ENCODE data around the gene MCL1.

MCL1 gene

DNA sequence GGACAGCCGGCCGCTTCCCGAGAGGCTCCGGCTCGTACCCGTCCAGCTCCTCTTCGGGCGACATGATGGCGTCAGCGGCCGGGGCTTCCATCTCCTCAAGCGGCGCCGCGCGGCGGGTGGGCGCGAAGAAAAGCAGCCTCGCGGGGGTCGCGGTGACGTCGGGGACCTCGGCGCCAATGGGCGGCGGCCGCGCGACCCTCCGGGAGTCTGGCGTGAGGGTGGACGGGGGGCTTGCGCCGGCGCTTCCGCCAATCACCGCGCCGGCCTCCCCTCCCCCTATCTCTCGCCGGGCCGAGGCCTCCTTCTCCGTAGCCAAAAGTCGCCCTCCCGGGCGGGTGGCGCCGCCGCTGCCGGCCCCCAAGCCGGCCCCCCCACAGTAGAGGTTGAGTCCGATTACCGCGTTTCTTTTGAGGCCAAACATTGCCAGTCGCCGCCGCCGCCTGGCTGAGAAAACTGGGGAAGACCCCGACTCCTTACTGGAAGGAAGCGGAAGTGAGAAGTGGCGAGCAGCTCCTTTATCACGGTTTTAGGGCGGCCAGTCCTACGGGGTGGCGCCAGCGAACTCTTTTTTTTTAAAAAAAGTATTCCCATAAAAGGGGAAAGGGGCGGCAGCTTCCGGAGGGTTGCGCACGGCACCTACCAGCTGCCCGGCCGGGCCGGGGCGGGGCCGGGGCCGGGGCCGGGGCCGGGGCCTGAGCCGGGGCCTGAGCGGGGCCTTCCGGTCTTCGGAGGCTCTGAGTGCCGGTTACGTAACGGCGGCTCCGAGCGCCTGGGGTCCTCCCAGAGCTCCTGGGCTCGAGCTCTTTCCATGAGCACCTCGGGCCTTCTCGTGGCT lies at the start of gene MCL1:
Gene MCL1 (minus strand): TSS at position 501 of the 835 bp plus-strand sequence. CDS start 80 bp downstream, at position 421.
- Histone ChIP-seq H3K9me3 (ENCODE audit: control insufficient read depth, insufficient read depth, low read length) (no peaks in the 10 kb centered on the region), H3F3A (ENCODE audit: control insufficient read depth, insufficient read depth) (peaks cover 4% of the 10 kb centered on the region), H3K4me1 (ENCODE audit: control insufficient read depth, low read length) (peaks cover 51% of the 10 kb centered on the region), H3K27me3 (ENCODE audit: control insufficient read depth, low read length) (no peaks in the 10 kb centered on the region), H3K9me2 (replicated peaks; ENCODE audit: control insufficient read depth, low read length) (no peaks in the 10 kb centered on the region), H3K79me2 (ENCODE audit: control insufficient read depth, low read length) (peaks cover 60% of the 10 kb centered on the region), H3K27ac (ENCODE audit: low read depth, low read length) (peak within 1 kb of the TSS; percentile 79), H3K36me3 (ENCODE audit: control insufficient read depth, low read length) (peaks cover 53% of the 10 kb centered on the region), H3K4me2 (ENCODE audit: low read length) (peak within 1 kb of the TSS; percentile 99), H4K20me1 (ENCODE audit: control insufficient read depth, insufficient read depth, low read depth, low read length) (peaks cover 45% of the 10 kb centered on the region), H3K4me3 (ENCODE audit: low read length) (peak within 1 kb of the TSS; percentile 87)
- no peak for TF ChIP-seq EZH2phosphoT487 (IDR thresholded peaks at IDR 0.05; ENCODE audit: borderline replicate concordance, low read length)
- TF ChIP-seq, protein P1, sequence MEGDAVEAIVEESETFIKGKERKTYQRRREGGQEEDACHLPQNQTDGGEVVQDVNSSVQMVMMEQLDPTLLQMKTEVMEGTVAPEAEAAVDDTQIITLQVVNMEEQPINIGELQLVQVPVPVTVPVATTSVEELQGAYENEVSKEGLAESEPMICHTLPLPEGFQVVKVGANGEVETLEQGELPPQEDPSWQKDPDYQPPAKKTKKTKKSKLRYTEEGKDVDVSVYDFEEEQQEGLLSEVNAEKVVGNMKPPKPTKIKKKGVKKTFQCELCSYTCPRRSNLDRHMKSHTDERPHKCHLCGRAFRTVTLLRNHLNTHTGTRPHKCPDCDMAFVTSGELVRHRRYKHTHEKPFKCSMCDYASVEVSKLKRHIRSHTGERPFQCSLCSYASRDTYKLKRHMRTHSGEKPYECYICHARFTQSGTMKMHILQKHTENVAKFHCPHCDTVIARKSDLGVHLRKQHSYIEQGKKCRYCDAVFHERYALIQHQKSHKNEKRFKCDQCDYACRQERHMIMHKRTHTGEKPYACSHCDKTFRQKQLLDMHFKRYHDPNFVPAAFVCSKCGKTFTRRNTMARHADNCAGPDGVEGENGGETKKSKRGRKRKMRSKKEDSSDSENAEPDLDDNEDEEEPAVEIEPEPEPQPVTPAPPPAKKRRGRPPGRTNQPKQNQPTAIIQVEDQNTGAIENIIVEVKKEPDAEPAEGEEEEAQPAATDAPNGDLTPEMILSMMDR (IDR thresholded peaks at IDR 0.05; ENCODE audit: low read depth, low read length, poor library complexity, severe bottlenecking), result no peak

DNA sequence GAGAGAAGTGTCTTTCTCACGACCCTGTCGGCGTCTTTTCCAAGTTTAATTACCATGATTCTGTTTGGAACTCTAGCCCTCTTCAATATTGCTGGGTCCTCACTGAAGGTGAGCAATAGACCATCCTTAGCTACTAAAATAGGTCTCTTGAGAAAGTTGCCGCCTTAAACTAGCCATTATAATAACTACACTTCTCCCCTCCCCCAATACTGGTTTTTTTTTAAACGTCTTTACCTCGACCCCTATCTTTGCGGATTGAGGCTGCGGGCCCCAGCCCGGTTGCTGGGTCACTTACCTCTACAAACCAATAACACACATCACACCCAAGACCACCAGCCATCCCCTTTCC lies 49.3 kb upstream of the MCL1 start:
- TF ChIP-seq EZH2phosphoT487 (IDR thresholded peaks at IDR 0.05; ENCODE audit: borderline replicate concordance, low read length), result no peak
- TF ChIP-seq, protein P1 (IDR thresholded peaks at IDR 0.05; ENCODE audit: low read depth, low read length, poor library complexity, severe bottlenecking), result no peak
- Histone ChIP-seq H3K9me3 (ENCODE audit: control insufficient read depth, insufficient read depth, low read length) (no peaks in the 10 kb centered on the region), H3K4me1 (ENCODE audit: control insufficient read depth, low read length) (peaks cover 17% of the 10 kb centered on the region), H3K27me3 (ENCODE audit: control insufficient read depth, low read length) (no peaks in the 10 kb centered on the region), H4K20me1 (ENCODE audit: control insufficient read depth, insufficient read depth, low read depth, low read length) (no peaks in the 10 kb centered on the region), H3K36me3 (ENCODE audit: control insufficient read depth, low read length) (peaks cover 47% of the 10 kb centered on the region), H3F3A (ENCODE audit: control insufficient read depth, insufficient read depth) (peaks cover 3% of the 10 kb centered on the region; the same call in 1 of the 2 replicates), H3K79me2 (ENCODE audit: control insufficient read depth, low read length) (peaks cover 41% of the 10 kb centered on the region), H3K4me2 (ENCODE audit: low read length) (peak overlapping the region; percentile 66), H3K9me2 (replicated peaks; ENCODE audit: control insufficient read depth, low read length) (no peaks in the 10 kb centered on the region), H3K27ac (ENCODE audit: low read depth, low read length) (peak overlapping the region; percentile 81), H3K4me3 (ENCODE audit: low read length) (peak overlapping the region; percentile 75)

DNA sequence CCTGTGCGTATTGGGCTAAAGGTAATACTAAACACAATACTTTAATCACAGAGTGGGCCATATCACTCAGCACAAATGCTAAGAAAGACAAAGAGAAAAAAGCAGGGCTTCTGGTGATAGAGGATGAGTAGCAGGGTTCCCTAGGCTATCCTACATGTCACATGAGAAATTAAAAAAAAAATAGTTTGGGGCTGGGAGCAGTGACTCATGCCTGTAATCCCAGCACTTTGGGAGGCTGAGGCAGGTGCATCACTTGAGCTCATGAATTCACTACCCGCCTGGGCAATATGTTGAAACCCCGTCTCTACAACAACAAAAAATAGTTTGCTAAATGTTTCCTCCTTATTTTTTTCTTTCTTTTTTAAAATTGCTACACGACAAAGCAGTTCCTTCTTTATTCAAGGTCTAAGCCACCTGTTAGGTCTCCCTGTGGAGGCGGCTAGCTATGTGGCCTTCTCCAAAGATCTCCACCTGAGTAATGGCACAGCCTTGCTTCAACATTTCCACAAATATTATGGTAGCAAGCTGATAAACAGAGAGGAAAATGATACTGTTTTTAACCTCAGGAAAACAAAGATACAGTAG lies 48.5 kb upstream of the MCL1 start:
- H3K4me1 ChIP-seq (ENCODE audit: control insufficient read depth, low read length), result peaks cover 17% of the 10 kb centered on the region
- H3K4me2 ChIP-seq (ENCODE audit: low read length), result peak overlapping the region; percentile 66
- H3F3A ChIP-seq (ENCODE audit: control insufficient read depth, insufficient read depth), result peaks cover 5% of the 10 kb centered on the region
- no peaks in the 10 kb centered on the region for H3K27me3 ChIP-seq (ENCODE audit: control insufficient read depth, low read length)
- H3K36me3 ChIP-seq (ENCODE audit: control insufficient read depth, low read length), result peaks cover 54% of the 10 kb centered on the region
- H4K20me1 ChIP-seq (ENCODE audit: control insufficient read depth, insufficient read depth, low read depth, low read length), result no peaks in the 10 kb centered on the region
- peak overlapping the region; percentile 75 for H3K4me3 ChIP-seq (ENCODE audit: low read length)
- H3K9me3 ChIP-seq (ENCODE audit: control insufficient read depth, insufficient read depth, low read length), result no peaks in the 10 kb centered on the region
- TF ChIP-seq, protein P1 (IDR thresholded peaks at IDR 0.05; ENCODE audit: low read depth, low read length, poor library complexity, severe bottlenecking), result no peak
- TF ChIP-seq EZH2phosphoT487 (IDR thresholded peaks at IDR 0.05; ENCODE audit: borderline replicate concordance, low read length), result no peak
- no peaks in the 10 kb centered on the region for H3K9me2 ChIP-seq (replicated peaks; ENCODE audit: control insufficient read depth, low read length)
- H3K79me2 ChIP-seq (ENCODE audit: control insufficient read depth, low read length), result peaks cover 41% of the 10 kb centered on the region
- H3K27ac ChIP-seq (ENCODE audit: low read depth, low read length), result no peak overlapping the region

Data from DOHH2 (cell line).